H1 (cell line): ENCODE data around the gene AP2A1. TPM values are rescaled to one million over a fixed set of nuclear protein-coding genes. Genes with fewer than 3 reads are reported as not detected.

ENCODE experiments used
- CTCF ChIA-PET: fragments of 300-600 bp; sonication (Branson Sonifier 250); formaldehyde crosslinking; loops from one replicate; lab custom pipeline; 2021; ENCODE audit not compliant: partially characterized antibody; lab: Charles Lee
- POLR2A ChIA-PET: fragments of 300-600 bp; sonication (Branson Sonifier 250); formaldehyde crosslinking; loops from one replicate; lab custom pipeline; 2021; ENCODE audit warnings: inconsistent platforms; ENCODE audit not compliant: partially characterized antibody; lab: Charles Lee
- DNase-seq, 2 experiments: peaks; one replicate each; pipeline versions ENCODE4 v3.0.0 to v3.0.0-alpha.2; 2010 to 2022; ENCODE audit warnings: low spot score in 2 of 2, low read depth in 1 of 2, mixed read lengths in 1 of 2
- FAIRE-seq: peaks from 2 replicates; lab custom pipeline; 2011; peaks lifted over from hg19 to GRCh38; lab: Jason Lieb, UNC
- H2AFZ ChIP-seq: 2 replicates; pipeline ENCODE4 v1.8.1; 2012; ENCODE audit warnings: low read length, inconsistent platforms
- H2AK5ac ChIP-seq: 2 replicates; pipeline ENCODE4 v1.6.1; 2013; ENCODE audit warnings: low read depth, low read length
- H2BK120ac ChIP-seq: replicated peaks from 2 replicates; pipeline ENCODE3; 2013; ENCODE audit warnings: low read depth, low read length, inconsistent platforms
- H2BK12ac ChIP-seq: 2 replicates; pipeline ENCODE4 v1.6.1; 2013; ENCODE audit warnings: low read depth, low read length
- H2BK15ac ChIP-seq: 2 replicates; pipeline ENCODE4 v1.6.1; 2013; ENCODE audit warnings: low read length
- H2BK20ac ChIP-seq: 2 replicates; pipeline ENCODE4 v1.6.1; 2013; ENCODE audit warnings: low read length
- H2BK5ac ChIP-seq: 2 replicates; pipeline ENCODE4 v1.6.1; 2013; ENCODE audit warnings: low read depth, low read length
- H3K14ac ChIP-seq: 2 replicates; pipeline ENCODE4 v1.6.1; 2013; ENCODE audit warnings: inconsistent platforms; ENCODE audit not compliant: insufficient read length
- H3K18ac ChIP-seq: 2 replicates; pipeline ENCODE4 v1.6.1; 2013; ENCODE audit warnings: low read length; ENCODE audit errors: extremely low read depth
- H3K23ac ChIP-seq: 2 replicates; pipeline ENCODE4 v1.6.1; 2013; ENCODE audit warnings: inconsistent platforms; ENCODE audit not compliant: insufficient read length
- H3K23me2 ChIP-seq: 2 replicates; pipeline ENCODE4 v1.6.1; 2013; ENCODE audit warnings: low read depth, low read length
- H3K27ac ChIP-seq: 2 replicates; pipeline ENCODE4 v1.6.1; 2011; ENCODE audit warnings: low read depth, low read length, inconsistent platforms
- H3K27me3 ChIP-seq, 4 experiments: replicated peaks in 1 of 4; 1 replicate in 1 of 4; 2 replicates in 3 of 4; pipeline versions ENCODE4 v1.6.1 to v1.8.1; 2011 to 2013; ENCODE audit warnings: low read length in 3 of 4, mild to moderate bottlenecking in 3 of 4, inconsistent platforms in 2 of 4, mixed read lengths in 2 of 4, moderate library complexity in 1 of 4; ENCODE audit not compliant: control insufficient read depth in 3 of 4, insufficient read depth in 3 of 4; ENCODE audit errors: extremely low read depth in 1 of 4
- H3K36me3 ChIP-seq, 4 experiments: 2 replicates each; pipeline versions ENCODE4 v1.6.1 to v1.8.1; 2011 to 2013; ENCODE audit warnings: mild to moderate bottlenecking in 4 of 4, low read length in 3 of 4, moderate library complexity in 2 of 4, control low read depth in 1 of 4, inconsistent platforms in 1 of 4; ENCODE audit not compliant: insufficient read depth in 4 of 4, control insufficient read depth in 2 of 4
- H3K4ac ChIP-seq: replicated peaks from 2 replicates; pipeline ENCODE3; 2013; ENCODE audit warnings: low read length, low read depth, mixed read lengths, inconsistent platforms; ENCODE audit not compliant: insufficient read length
- H3K4me1 ChIP-seq, 4 experiments: replicated peaks in 1 of 4; 1 replicate in 1 of 4; 2 replicates in 3 of 4; pipeline versions ENCODE4 v1.6.1 to v1.8.1; 2011 to 2013; ENCODE audit warnings: low read length in 3 of 4, inconsistent platforms in 2 of 4, mixed read lengths in 1 of 4; ENCODE audit not compliant: insufficient read depth in 4 of 4, control insufficient read depth in 3 of 4
- H3K4me2 ChIP-seq, 2 experiments: 2 replicates each; pipeline versions ENCODE4 v1.6.1 to v1.8.1; 2011 to 2013; ENCODE audit warnings: low read depth in 2 of 2, low read length in 2 of 2, control low read depth in 1 of 2, inconsistent platforms in 1 of 2, mild to moderate bottlenecking in 1 of 2; ENCODE audit not compliant: insufficient read depth in 1 of 2
- H3K4me3 ChIP-seq, 4 experiments: fragments of 200-600, 300-600 bp in 1 of 4; sonication (generic), shearing (Covaris generic), sonication (Bioruptor Twin) in 1 of 4; 2 replicates each; pipeline versions ENCODE4 v1.5.1 to v1.8.1; 2011 to 2016; ENCODE audit warnings: low read length in 4 of 4, low read depth in 3 of 4, control low read depth in 2 of 4, inconsistent platforms in 2 of 4, mild to moderate bottlenecking in 2 of 4, mixed read lengths in 1 of 4, moderate library complexity in 1 of 4; ENCODE audit not compliant: insufficient read depth in 2 of 4; ENCODE audit errors: extremely low read depth in 1 of 4
- H3K56ac ChIP-seq: replicated peaks from 2 replicates; pipeline ENCODE3; 2013; ENCODE audit warnings: low read depth, mild to moderate bottlenecking, mixed read lengths, low read length, inconsistent platforms; ENCODE audit not compliant: insufficient read length
- H3K79me1 ChIP-seq: 2 replicates; pipeline ENCODE4 v1.6.1; 2013; ENCODE audit warnings: low read depth, low read length, control low read depth
- H3K79me2 ChIP-seq, 2 experiments: 2 replicates each; pipeline versions ENCODE4 v1.6.1 to v1.8.1; 2012 to 2013; ENCODE audit warnings: low read length in 2 of 2, mild to moderate bottlenecking in 2 of 2, inconsistent platforms in 1 of 2; ENCODE audit not compliant: insufficient read depth in 2 of 2, control insufficient read depth in 1 of 2
- H3K9ac ChIP-seq, 4 experiments: replicated peaks in 1 of 4; 1 replicate in 1 of 4; 2 replicates in 3 of 4; pipeline versions ENCODE4 v1.6.1 to v1.8.1; 2011 to 2013; ENCODE audit warnings: low read depth in 3 of 4, low read length in 3 of 4, control low read depth in 2 of 4, mild to moderate bottlenecking in 2 of 4, moderate library complexity in 2 of 4, inconsistent platforms in 1 of 4; ENCODE audit errors: extremely low read depth in 1 of 4
- H3K9me3 ChIP-seq, 2 experiments: 2 replicates each; pipeline versions ENCODE4 v1.6.1 to v1.8.1; 2012 to 2013; ENCODE audit warnings: mild to moderate bottlenecking in 2 of 2, moderate library complexity in 2 of 2, control low read depth in 1 of 2, inconsistent platforms in 1 of 2, low read depth in 1 of 2, low read length in 1 of 2, mixed read lengths in 1 of 2; ENCODE audit not compliant: insufficient read depth in 2 of 2
- H4K20me1 ChIP-seq, 2 experiments: replicated peaks in 1 of 2; 2 replicates each; pipeline versions ENCODE3 to v1.8.1; 2011 to 2013; ENCODE audit warnings: inconsistent platforms in 2 of 2, low read length in 2 of 2, mild to moderate bottlenecking in 1 of 2; ENCODE audit not compliant: insufficient read depth in 2 of 2, control insufficient read depth in 1 of 2
- H4K5ac ChIP-seq: 2 replicates; pipeline ENCODE4 v1.6.1; 2013; ENCODE audit warnings: low read length, low read depth, mixed read lengths, inconsistent platforms; ENCODE audit not compliant: insufficient read length
- H4K8ac ChIP-seq: 2 replicates; pipeline ENCODE4 v1.8.0; 2013; ENCODE audit warnings: mild to moderate bottlenecking, moderate library complexity, low read length, inconsistent platforms; ENCODE audit not compliant: insufficient read depth; ENCODE audit errors: extremely low read depth
- H4K91ac ChIP-seq: replicated peaks from 2 replicates; pipeline ENCODE3; 2013; ENCODE audit warnings: low read length, mixed read lengths, inconsistent platforms; ENCODE audit not compliant: insufficient read length
- BCL11A ChIP-seq, 2 experiments: IDR thresholded peaks; one replicate each; pipeline ENCODE4 v1.6.1; 2011; ENCODE audit warnings: low read depth in 2 of 2, low read length in 2 of 2, mild to moderate bottlenecking in 2 of 2
- CBX8 ChIP-seq: fragments of 300-800, 300-1000 bp; sonication (generic); IDR thresholded peaks from 2 replicates; pipeline ENCODE4 v1.7.1; 2016; ENCODE audit warnings: low read depth, low read length, borderline replicate concordance
- EP300 ChIP-seq, 2 experiments: IDR thresholded peaks; 1 replicate in 1 of 2; 2 replicates in 1 of 2; pipeline ENCODE4 v1.6.1; 2011 to 2012; ENCODE audit warnings: low read depth in 2 of 2, low read length in 2 of 2, mild to moderate bottlenecking in 2 of 2, borderline replicate concordance in 1 of 2, inconsistent platforms in 1 of 2, moderate library complexity in 1 of 2
- JUND ChIP-seq: IDR thresholded peaks from 2 replicates; pipeline ENCODE4 v1.6.1; 2011; ENCODE audit warnings: mild to moderate bottlenecking, improper control_type of control experiment, low read length
- KDM4A ChIP-seq: IDR thresholded peaks from one replicate; pipeline ENCODE4 v1.7.1; 2012; ENCODE audit warnings: low read depth, mild to moderate bottlenecking, moderate library complexity, low read length, inconsistent platforms; ENCODE audit not compliant: severe bottlenecking
- MAX ChIP-seq: IDR thresholded peaks from 2 replicates; pipeline ENCODE4 v1.6.1; 2012; ENCODE audit warnings: inconsistent platforms
- NRF1 ChIP-seq: IDR thresholded peaks from 2 replicates; pipeline ENCODE4 v1.6.1; 2011; ENCODE audit warnings: mild to moderate bottlenecking, low read depth, low read length, improper control_type of control experiment
- RAD21 ChIP-seq, 2 experiments: IDR thresholded peaks in 1 of 2; conservative IDR thresholded peaks in 1 of 2; 2 replicates each; pipeline ENCODE4 v1.6.1; 2011; ENCODE audit warnings: low read depth in 2 of 2, low read length in 2 of 2, improper control_type of control experiment in 1 of 2, inconsistent platforms in 1 of 2, mild to moderate bottlenecking in 1 of 2, moderate library complexity in 1 of 2
- RNF2 ChIP-seq: fragments of 200-900, 300-1000 bp; sonication (generic); IDR thresholded peaks from 2 replicates; pipeline ENCODE4 v1.7.1; 2016; ENCODE audit warnings: borderline replicate concordance, low read depth, mild to moderate bottlenecking, antibody characterized with exemption, low read length; ENCODE audit not compliant: poor library complexity, severe bottlenecking; ENCODE audit errors: missing control alignments
- SIX5 ChIP-seq: IDR thresholded peaks from 2 replicates; pipeline ENCODE4 v1.6.1; 2011; ENCODE audit warnings: mild to moderate bottlenecking, low read depth, low read length
- SP1 ChIP-seq: IDR thresholded peaks from 2 replicates; pipeline ENCODE4 v1.6.1; 2011; ENCODE audit warnings: low read depth, low read length
- TAF1 ChIP-seq: IDR thresholded peaks from 2 replicates; pipeline ENCODE4 v1.6.1; 2011; ENCODE audit warnings: mild to moderate bottlenecking, low read depth, low read length
- TCF12 ChIP-seq: IDR thresholded peaks from 2 replicates; pipeline ENCODE4 v1.6.1; 2011; ENCODE audit warnings: low read depth, mild to moderate bottlenecking, low read length
- YY1 ChIP-seq: IDR thresholded peaks from 2 replicates; pipeline ENCODE4 v1.6.1; 2011; ENCODE audit warnings: low read depth, mild to moderate bottlenecking, low read length
- WGBS, 2 experiments: shearing (Covaris generic) in 1 of 2; methylation state at CpG; one replicate each; pipeline versions ENCODE4 v1.1.6 to v1.1.7; 2013 to 2015; ENCODE audit warnings: low lambda C conversion rate in 2 of 2, mixed read lengths in 2 of 2, inconsistent platforms in 1 of 2, low coverage in 1 of 2, missing lambda C conversion rate in 1 of 2; ENCODE audit not compliant: insufficient replicate concordance in 2 of 2, insufficient coverage in 1 of 2, insufficient read length in 1 of 2; ENCODE audit errors: extremely low coverage in 1 of 2, missing lambda C conversion rate in 1 of 2; 5-methylcytosine and 5-hydroxymethylcytosine counted together
- polyA plus RNA-seq, 7 experiments: library from polyadenylated mRNA; depleted of rRNA in 3 of 7; stranded (reverse) in 5 of 7; unstranded in 2 of 7; fragments of >200 nt in 5 of 7; fragments of 200-250 nt in 2 of 7; gene quantifications; 1 replicate in 5 of 7; 2 replicates in 1 of 7; 4 replicates in 1 of 7; pipeline versions ENCODE4 v1.2.1 to v1.2.3, GENCODE V29; 2011 to 2013; ENCODE audit warnings: missing spikeins in 2 of 7, mixed read lengths in 2 of 7
- total RNA-seq: library from RNA; stranded (reverse); fragmentation: NEBNext Ultra II Directional; extraction: Animal tissue kit (Norgen Biotek cat#: 25700); gene quantifications from 2 replicates; pipeline ENCODE4 v1.2.1, GENCODE V29; 2021

AP2A1 gene
- total and polyA plus RNA-seq, 2 of the 8 experiments (the other 6 are each of a cell fraction or from before 2014, with no cell fraction given) = 105 to 106 TPM

- Histone ChIP-seq H2BK20ac (no peak overlapping the region), H3K36me3 (peaks cover 9 to 37% (median 24%) of the 10 kb centered on the region in 4 experiments; a peak in 6 of 8 replicates), H2AK5ac (no peak overlapping the region), H2BK15ac (no peak overlapping the region), H3K79me2 (no peaks in the 10 kb centered on the region), H3K79me1 (no peaks in the 10 kb centered on the region), H2BK5ac (no peak overlapping the region), H4K20me1 (peaks cover 1 to 5% of the 10 kb centered on the region in 2 experiments), H3K56ac (no peak overlapping the region), H3K4me2 (no peak overlapping the region), H2BK120ac (no peak overlapping the region), H3K4ac (no peak overlapping the region), H3K4me3 (no peak overlapping the region), H4K8ac (no peak overlapping the region; the same call in 1 of the 2 replicates), H4K5ac (no peak overlapping the region), H3K23me2 (no peaks in the 10 kb centered on the region), H2BK12ac (no peak overlapping the region), H3K27ac (no peak overlapping the region), H3K9ac (no peak overlapping the region), H4K91ac (no peak overlapping the region), H3K9me3 (no peaks in the 10 kb centered on the region), H3K27me3 (no peaks in the 10 kb centered on the region), H3K14ac (no peak overlapping the region), H3K18ac (no peak overlapping the region), H3K4me1 (no peaks in the 10 kb centered on the region), H3K23ac (no peak overlapping the region), H2AFZ (no peak overlapping the region)
- FAIRE-seq (no peak), DNase-seq (no peak)
- 87% methylated on average over 9 of the region's 9 CpGs; no CpG with 5 or more reads in 1 of the 2 experiments for WGBS, 2 experiments
- ChIA-PET CTCF (interaction anchor here (0.9 to 1.3 kb wide), 3 partner anchors 9 to 26 kb away, joined by 3 to 4 read pairs (median 4); no protein-coding TSS in a partner anchor), POLR2A (interaction anchor here (0.9 to 2.3 kb wide), 8 partner anchors 9 to 23 kb away, joined by 3 to 7 read pairs (median 4); no protein-coding TSS in a partner anchor)
- no peak for TF ChIP-seq SP1
- TF ChIP-seq SIX5 = no peak
- TF ChIP-seq YY1 = no peak
- no peak for TF ChIP-seq EP300 (IDR thresholded peaks at IDR 0.05; ENCODE audit: borderline replicate concordance in 1 of 2, low read depth in 2 of 2, low read length in 2 of 2)
- TF ChIP-seq NRF1 = no peak
- TF ChIP-seq TCF12 = no peak
- TF ChIP-seq KDM4A = no peak
- no peak for TF ChIP-seq TAF1
- no peak for TF ChIP-seq BCL11A (IDR thresholded peaks at IDR 0.05; ENCODE audit: low read depth in 2 of 2, low read length in 2 of 2)
- TF ChIP-seq CBX8 = no peak
- TF ChIP-seq RAD21 (IDR thresholded peaks at IDR 0.05 in 1 of 2, conservative IDR thresholded peaks at IDR 0.05 in 1 of 2; ENCODE audit: low read depth in 2 of 2, low read length in 2 of 2) = no peak
- TF ChIP-seq JUND = no peak
- no peak for TF ChIP-seq RNF2
- no peak for TF ChIP-seq MAX
Observed at GRCh38 chr19:49837425-49837824, 70.6 kb downstream of the AP2A1 start.
